Mucosa of descending colon (tissue), 3 donors: Measurements from ENCODE around the gene SLC27A6. TPM values are rescaled to one million over a fixed set of nuclear protein-coding genes. Genes with fewer than 3 reads are reported as not detected.

ENCODE experiments used
- ATAC-seq: fragments of 200-7000 bp; cut with Tn5 transposase; one replicate; pipeline ENCODE4 v1.9.1; 2020; ENCODE audit warnings: mild to moderate bottlenecking, moderate library complexity
- DNase-seq, 3 donors: peaks; one replicate each; pipeline ENCODE4 v3.0.0-alpha.2; 2020
- H3K36me3 ChIP-seq: fragments of 200-600 bp; one replicate; pipeline ENCODE4 v1.8.0; 2021; ENCODE audit warnings: low read depth, mild to moderate bottlenecking
- H3K4me1 ChIP-seq: fragments of 200-600 bp; one replicate; pipeline ENCODE4 v1.8.0; 2021; ENCODE audit warnings: low read depth, mild to moderate bottlenecking
- H3K4me3 ChIP-seq: fragments of 200-600 bp; one replicate; pipeline ENCODE4 v1.8.0; 2021; ENCODE audit warnings: mild to moderate bottlenecking
- H3K9me3 ChIP-seq: fragments of 200-600 bp; one replicate; pipeline ENCODE4 v1.8.0; 2021; ENCODE audit warnings: mild to moderate bottlenecking
- intact Hi-C, 2 donors: fragments of 100-400 bp; cut with DNase I in 1 of 2; cut with micrococcal nuclease in 1 of 2; formaldehyde crosslinking; loops; one replicate each; pipeline versions ENCODE4 v1.11.0 to v1.11.1; 2022; cut with DNase I, micrococcal nuclease
- total RNA-seq, 3 donors: library from RNA; stranded (reverse); fragmentation: NEBNext Ultra II Directional in 2 of 3; extraction: Animal tissue kit (Norgen Biotek cat#: 25700) in 2 of 3; gene quantifications; one replicate each; pipeline versions ENCODE4 v1.2.1 to v1.2.4, GENCODE V29; 2021 to 2023
- TF ChIP-seq, protein P1 (sequence below): fragments of 200-600 bp; IDR thresholded peaks from one replicate; pipeline ENCODE4 v1.8.0; 2022; ENCODE audit warnings: antibody characterized with exemption, mild to moderate bottlenecking
- donor health status: DM: no; HTN: no; CAD: no; lungs with moderate emphysema.
- donor health status: DM: no; HTN: no; CAD: no.
- donor health status: DM: no; HTN: yes; CAD: no.

SLC27A6 gene
- total RNA-seq, 3 donors from 2014 or later = 0.14 to 0.85 (median 0.41) TPM

DNA sequence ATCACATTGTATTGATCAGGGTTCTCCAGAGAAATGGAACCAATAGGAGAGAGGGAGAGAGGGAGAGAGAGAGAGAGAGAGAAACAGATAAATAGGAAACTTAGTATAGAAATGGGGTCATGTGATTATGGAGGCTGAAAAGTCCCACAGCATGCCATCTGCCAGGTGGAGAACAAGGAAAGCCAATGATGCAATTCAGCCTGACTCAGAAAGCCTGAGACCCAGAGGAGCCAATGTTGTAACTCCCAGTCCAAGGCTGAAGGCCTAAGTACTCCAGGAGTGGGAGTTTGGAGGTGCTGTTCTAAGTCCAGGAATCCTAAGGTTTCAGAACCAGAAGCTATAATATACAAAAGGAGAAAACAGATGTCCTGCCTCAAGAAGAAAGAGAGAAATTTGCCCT, 80.9 kb downstream of the SLC27A6 start:
- ATAC-seq = no peak
- intact Hi-C loops = no loop called here
- Histone ChIP-seq H3K36me3 (no peaks in the 10 kb centered on the region), H3K4me1 (no peaks in the 10 kb centered on the region), H3K4me3 (no peak overlapping the region), H3K9me3 (no peaks in the 10 kb centered on the region)
- DNase-seq = no peak
- TF ChIP-seq, protein P1, sequence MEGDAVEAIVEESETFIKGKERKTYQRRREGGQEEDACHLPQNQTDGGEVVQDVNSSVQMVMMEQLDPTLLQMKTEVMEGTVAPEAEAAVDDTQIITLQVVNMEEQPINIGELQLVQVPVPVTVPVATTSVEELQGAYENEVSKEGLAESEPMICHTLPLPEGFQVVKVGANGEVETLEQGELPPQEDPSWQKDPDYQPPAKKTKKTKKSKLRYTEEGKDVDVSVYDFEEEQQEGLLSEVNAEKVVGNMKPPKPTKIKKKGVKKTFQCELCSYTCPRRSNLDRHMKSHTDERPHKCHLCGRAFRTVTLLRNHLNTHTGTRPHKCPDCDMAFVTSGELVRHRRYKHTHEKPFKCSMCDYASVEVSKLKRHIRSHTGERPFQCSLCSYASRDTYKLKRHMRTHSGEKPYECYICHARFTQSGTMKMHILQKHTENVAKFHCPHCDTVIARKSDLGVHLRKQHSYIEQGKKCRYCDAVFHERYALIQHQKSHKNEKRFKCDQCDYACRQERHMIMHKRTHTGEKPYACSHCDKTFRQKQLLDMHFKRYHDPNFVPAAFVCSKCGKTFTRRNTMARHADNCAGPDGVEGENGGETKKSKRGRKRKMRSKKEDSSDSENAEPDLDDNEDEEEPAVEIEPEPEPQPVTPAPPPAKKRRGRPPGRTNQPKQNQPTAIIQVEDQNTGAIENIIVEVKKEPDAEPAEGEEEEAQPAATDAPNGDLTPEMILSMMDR = no peak

DNA sequence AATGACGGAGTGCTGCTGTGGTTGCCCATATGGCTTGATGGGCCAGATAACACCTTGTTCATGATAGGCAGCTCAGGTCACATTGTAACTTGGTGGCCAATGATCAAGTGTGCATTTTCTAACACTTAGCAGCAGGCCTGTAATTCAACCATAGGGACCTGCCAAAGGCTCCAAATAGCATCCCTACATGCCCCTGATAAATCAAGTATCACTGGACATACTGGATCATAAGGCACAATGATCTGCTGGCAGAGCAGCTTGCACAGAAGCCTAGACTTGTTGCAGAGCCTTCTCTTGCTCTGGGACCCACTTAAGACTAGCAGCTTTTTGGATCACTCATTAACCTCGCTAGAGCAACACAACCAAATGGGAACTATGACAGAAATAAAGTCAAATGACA, 83.2 kb downstream of the SLC27A6 start:
- DNase-seq = no peak
- no peaks in the 10 kb centered on the region for H3K9me3 ChIP-seq
- H3K36me3 ChIP-seq = no peaks in the 10 kb centered on the region
- H3K4me1 ChIP-seq = no peaks in the 10 kb centered on the region
- ATAC-seq = no peak
- H3K4me3 ChIP-seq = no peak overlapping the region
- intact Hi-C loops = no loop called here
- TF ChIP-seq, protein P1 = no peak

DNA sequence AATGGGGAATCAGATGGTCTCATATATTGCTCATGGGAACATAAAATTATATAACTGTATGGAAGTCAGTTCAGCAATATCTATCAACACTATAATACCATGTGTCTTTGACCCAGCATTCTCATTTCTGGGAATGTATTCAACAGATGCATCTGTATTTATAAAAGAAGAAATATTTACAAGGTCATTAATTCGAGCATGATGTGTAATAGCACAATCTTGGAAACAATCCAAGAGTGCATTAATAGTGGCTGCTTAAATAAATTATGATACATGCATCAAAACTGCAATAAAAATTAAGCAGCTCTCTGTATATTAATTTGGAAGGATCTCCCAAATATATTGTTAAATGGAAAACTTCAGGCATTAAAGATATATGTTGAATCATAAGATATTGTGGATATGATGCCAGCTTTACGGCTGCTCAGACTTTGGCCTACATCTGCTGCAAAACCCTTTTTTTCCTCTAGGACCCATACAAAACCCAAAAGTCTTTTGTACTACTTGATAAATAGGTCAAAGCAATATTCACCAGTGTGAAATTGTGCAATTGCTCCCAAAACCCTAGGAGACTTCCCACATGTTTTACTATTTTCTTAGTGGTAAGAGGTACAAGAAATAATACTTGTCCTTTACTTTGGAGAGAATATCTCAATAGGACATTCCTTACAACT, 84.0 kb downstream of the SLC27A6 start:
- DNase-seq (no peak), ATAC-seq (no peak)
- Histone ChIP-seq H3K4me3 (no peak overlapping the region), H3K36me3 (no peaks in the 10 kb centered on the region), H3K9me3 (no peaks in the 10 kb centered on the region), H3K4me1 (no peaks in the 10 kb centered on the region)
- TF ChIP-seq, protein P1 = no peak
- intact Hi-C loops = no loop called here

DNA sequence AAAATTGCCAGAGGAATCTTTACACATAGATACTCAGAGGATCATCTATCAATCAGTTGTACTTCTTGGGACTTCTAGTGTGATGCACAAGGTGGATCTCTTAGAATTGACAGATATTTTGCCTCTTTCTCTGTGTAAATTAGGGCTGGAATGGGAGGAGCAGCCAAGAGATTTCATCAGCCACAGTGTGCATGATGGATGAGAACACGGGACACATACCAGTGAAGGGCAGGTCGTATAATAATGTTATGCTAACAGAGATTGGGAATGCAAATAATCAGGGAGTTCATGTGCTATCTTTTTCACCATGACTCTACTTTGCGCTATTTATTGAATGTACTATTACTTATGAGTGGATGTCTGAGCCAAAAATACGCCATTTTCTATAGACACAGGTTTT, 86.0 kb downstream of the SLC27A6 start:
- TF ChIP-seq, protein P1 = no peak
- no peaks in the 10 kb centered on the region for H3K9me3 ChIP-seq
- no peaks in the 10 kb centered on the region for H3K36me3 ChIP-seq
- DNase-seq = no peak
- no peaks in the 10 kb centered on the region for H3K4me1 ChIP-seq
- no peak overlapping the region for H3K4me3 ChIP-seq
- intact Hi-C loops = no loop called here
- no peak for ATAC-seq

DNA sequence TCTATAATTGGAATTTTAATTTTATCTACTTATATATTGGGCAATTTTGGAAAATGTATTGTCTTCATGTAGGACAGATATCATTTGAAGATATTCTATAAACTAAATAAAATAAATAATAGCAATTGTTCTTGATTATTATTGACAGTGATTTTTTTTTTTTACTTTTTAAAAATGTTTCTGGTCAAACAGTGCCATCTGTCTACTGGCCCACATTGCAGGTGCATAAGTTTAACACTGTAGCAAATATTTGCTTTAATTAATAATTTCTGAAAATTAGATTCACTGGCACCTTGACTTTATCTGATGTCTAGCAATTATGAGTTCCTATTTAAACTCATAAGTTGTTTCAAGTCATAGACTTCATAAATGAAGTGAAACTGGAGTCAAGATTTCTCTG, 88.2 kb downstream of the SLC27A6 start:
- TF ChIP-seq, protein P1 = no peak
- Histone ChIP-seq H3K4me3 (no peak overlapping the region), H3K4me1 (no peaks in the 10 kb centered on the region), H3K9me3 (no peaks in the 10 kb centered on the region), H3K36me3 (no peaks in the 10 kb centered on the region)
- intact Hi-C loops = no loop called here
- ATAC-seq = no peak
- no peak for DNase-seq

GRCh38 chr5:129057329-129057728, 92.0 kb downstream of the SLC27A6 start:
- no peak for DNase-seq
- no peaks in the 10 kb centered on the region for H3K36me3 ChIP-seq
- intact Hi-C loops = no loop called here
- no peaks in the 10 kb centered on the region for H3K9me3 ChIP-seq
- H3K4me3 ChIP-seq = no peak overlapping the region
- no peaks in the 10 kb centered on the region for H3K4me1 ChIP-seq
- ATAC-seq = no peak
- TF ChIP-seq, protein P1 = no peak
